Lung (tissue), 12 donors: Measurements from ENCODE around the gene SEMA6D. TPM values are rescaled to one million over a fixed set of nuclear protein-coding genes. Genes with fewer than 3 reads are reported as not detected.

ENCODE experiments used
- ATAC-seq: fragments of 200-7000 bp; cut with Tn5 transposase; one replicate; pipeline ENCODE4 v1.9.1; 2020; ENCODE audit warnings: moderate number of reproducible peaks; ENCODE audit not compliant: insufficient read depth, low FRiP score
- DNase-seq, 3 donors: peaks; one replicate each; pipeline ENCODE4 v3.0.0-alpha.2; 2013 to 2017
- H3K27ac ChIP-seq, 2 donors: one replicate each; pipeline ENCODE4 v1.5.1; 2013; ENCODE audit warnings: mild to moderate bottlenecking in 2 of 2, moderate library complexity in 2 of 2, control low read depth in 1 of 2, inconsistent platforms in 1 of 2, low read depth in 1 of 2, low read length in 1 of 2
- H3K27me3 ChIP-seq, 3 donors: one replicate each; pipeline ENCODE4 v1.5.1; 2013; ENCODE audit warnings: low read length in 2 of 3; ENCODE audit not compliant: control insufficient read depth in 3 of 3, insufficient read depth in 3 of 3
- H3K36me3 ChIP-seq, 4 donors: one replicate each; pipeline ENCODE4 v1.5.1; 2013; ENCODE audit warnings: low read length in 4 of 4, mild to moderate bottlenecking in 1 of 4, moderate library complexity in 1 of 4; ENCODE audit not compliant: control insufficient read depth in 4 of 4, insufficient read depth in 4 of 4
- H3K4me1 ChIP-seq, 5 donors: one replicate each; pipeline ENCODE4 v1.5.1; 2013; ENCODE audit warnings: low read length in 5 of 5, mild to moderate bottlenecking in 2 of 5, moderate library complexity in 1 of 5; ENCODE audit not compliant: control insufficient read depth in 5 of 5, insufficient read depth in 5 of 5
- H3K4me3 ChIP-seq: one replicate; pipeline ENCODE4 v1.5.1; 2013; ENCODE audit warnings: mild to moderate bottlenecking, control low read depth, moderate library complexity
- H3K9ac ChIP-seq, 2 donors: one replicate each; pipeline ENCODE4 v1.5.1; 2013; ENCODE audit warnings: low read length in 2 of 2, control low read depth in 1 of 2; ENCODE audit not compliant: insufficient read depth in 1 of 2
- H3K9me3 ChIP-seq, 4 donors: one replicate each; pipeline ENCODE4 v1.5.1; 2013; ENCODE audit warnings: low read length in 3 of 4, mild to moderate bottlenecking in 1 of 4, moderate library complexity in 1 of 4; ENCODE audit not compliant: control insufficient read depth in 4 of 4, insufficient read depth in 3 of 4
- WGBS, 2 donors: extraction: QIAGEN DNeasy Blood & Tissue Kit; methylation state at CpG; one replicate each; pipeline ENCODE4 v1.1.7; 2013; 5-methylcytosine and 5-hydroxymethylcytosine counted together
- polyA plus RNA-seq, 2 donors: library from polyadenylated mRNA; stranded (reverse); fragments of 200-250 nt; gene quantifications; one replicate each; pipeline ENCODE4 v1.2.1, GENCODE V29; 2013
- total RNA-seq, 2 donors: library from RNA; depleted of rRNA in 1 of 2; stranded (reverse); fragments of >200 nt in 1 of 2; gene quantifications; one replicate each; pipeline ENCODE4 v1.2.1, GENCODE V29; 2014 to 2021
- TF ChIP-seq, protein P1 (sequence below): IDR thresholded peaks from 2 replicates; pipeline ENCODE4 v1.5.1; 2012; ENCODE audit warnings: mild to moderate bottlenecking; ENCODE audit errors: control extremely low read depth, extremely low read depth
- donor health status: control.
- donor health status: control.
- donor health status: Bipolar disorder and iron deficiency.
- donor health status: healthy.
- donor health status: DM: yes; HTN: yes; CAD: no.

The SEMA6D gene
- total and polyA plus RNA-seq, 4 donors: 2.1 to 64.5 (median 4.0) TPM

DNA sequence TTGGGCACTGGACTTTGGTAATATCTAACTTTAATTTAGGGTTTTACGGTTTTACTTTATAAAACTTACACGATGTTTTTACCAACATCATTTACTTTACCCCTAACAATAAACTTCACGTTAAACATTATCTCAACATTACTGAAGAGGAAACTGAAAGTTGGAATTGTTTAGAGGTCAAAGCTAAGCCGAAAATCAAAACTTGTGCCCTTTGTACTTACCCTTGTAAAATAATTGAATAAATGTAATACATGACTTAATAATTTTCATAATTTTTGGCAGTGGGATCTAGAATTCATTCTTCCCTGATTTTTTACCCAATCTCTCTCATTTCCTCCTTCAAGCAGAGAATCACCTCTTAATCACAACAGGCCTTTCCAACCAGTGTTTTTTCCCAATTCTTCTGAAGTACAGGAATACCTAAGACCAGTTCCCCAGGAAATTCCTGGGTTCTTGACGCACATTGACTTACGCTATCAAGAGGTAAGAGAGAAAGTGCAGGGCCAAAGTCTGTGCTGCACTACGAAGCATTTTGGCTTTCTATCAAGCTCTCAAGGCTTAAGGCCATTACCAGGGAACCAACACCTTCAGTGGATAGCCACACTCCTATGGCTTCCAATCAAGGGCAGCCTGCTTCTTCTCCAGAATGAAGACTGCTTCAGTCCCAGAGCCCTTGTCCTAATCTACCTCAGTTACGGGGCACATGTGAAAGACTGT lies 11.9 kb upstream of the SEMA6D start:
- H3K9ac ChIP-seq: no peak overlapping the region
- H3K4me3 ChIP-seq: no peak overlapping the region
- TF ChIP-seq, protein P1, sequence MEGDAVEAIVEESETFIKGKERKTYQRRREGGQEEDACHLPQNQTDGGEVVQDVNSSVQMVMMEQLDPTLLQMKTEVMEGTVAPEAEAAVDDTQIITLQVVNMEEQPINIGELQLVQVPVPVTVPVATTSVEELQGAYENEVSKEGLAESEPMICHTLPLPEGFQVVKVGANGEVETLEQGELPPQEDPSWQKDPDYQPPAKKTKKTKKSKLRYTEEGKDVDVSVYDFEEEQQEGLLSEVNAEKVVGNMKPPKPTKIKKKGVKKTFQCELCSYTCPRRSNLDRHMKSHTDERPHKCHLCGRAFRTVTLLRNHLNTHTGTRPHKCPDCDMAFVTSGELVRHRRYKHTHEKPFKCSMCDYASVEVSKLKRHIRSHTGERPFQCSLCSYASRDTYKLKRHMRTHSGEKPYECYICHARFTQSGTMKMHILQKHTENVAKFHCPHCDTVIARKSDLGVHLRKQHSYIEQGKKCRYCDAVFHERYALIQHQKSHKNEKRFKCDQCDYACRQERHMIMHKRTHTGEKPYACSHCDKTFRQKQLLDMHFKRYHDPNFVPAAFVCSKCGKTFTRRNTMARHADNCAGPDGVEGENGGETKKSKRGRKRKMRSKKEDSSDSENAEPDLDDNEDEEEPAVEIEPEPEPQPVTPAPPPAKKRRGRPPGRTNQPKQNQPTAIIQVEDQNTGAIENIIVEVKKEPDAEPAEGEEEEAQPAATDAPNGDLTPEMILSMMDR: no peak
- DNase-seq (peak in 1 of 3 donors; percentile 47), ATAC-seq (no peak)
- no peaks in the 10 kb centered on the region for H3K27me3 ChIP-seq
- H3K27ac ChIP-seq: no peak overlapping the region
- no peaks in the 10 kb centered on the region for H3K9me3 ChIP-seq
- WGBS, 2 donors: 80 to 87% methylated on average over 8 of the region's 8 CpGs
- H3K4me1 ChIP-seq: no peaks in the 10 kb centered on the region
- no peaks in the 10 kb centered on the region for H3K36me3 ChIP-seq

DNA sequence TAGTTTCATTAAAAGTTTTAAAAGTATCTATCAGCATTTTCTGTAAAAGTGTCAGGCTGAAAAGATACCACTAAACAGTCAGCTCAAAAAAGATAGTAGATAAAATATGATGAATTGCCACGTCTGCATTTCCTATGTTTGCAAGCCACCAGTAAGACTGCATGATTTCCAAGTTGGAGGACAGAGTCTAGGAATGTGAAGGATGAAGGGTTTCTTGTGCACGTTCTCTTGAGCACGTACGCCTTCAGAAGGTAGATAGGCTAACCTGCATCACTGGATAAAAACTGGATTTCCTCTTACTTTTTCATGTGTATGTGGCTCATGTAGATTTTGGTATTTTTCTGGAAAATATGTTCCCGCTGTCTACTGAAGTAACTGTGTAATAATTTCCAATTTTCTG lies 9.9 kb upstream of the SEMA6D start:
- ATAC-seq (no peak), DNase-seq (no peak)
- Histone ChIP-seq H3K4me3 (no peak overlapping the region), H3K36me3 (no peaks in the 10 kb centered on the region), H3K4me1 (peaks cover 0 to 4% (median 0%) of the 10 kb centered on the region in 5 donors), H3K9me3 (no peaks in the 10 kb centered on the region), H3K9ac (no peak overlapping the region), H3K27ac (no peak overlapping the region), H3K27me3 (no peaks in the 10 kb centered on the region)
- WGBS, 2 donors: 77 to 93% methylated on average over 5 of the region's 5 CpGs
- TF ChIP-seq, protein P1: no peak

DNA sequence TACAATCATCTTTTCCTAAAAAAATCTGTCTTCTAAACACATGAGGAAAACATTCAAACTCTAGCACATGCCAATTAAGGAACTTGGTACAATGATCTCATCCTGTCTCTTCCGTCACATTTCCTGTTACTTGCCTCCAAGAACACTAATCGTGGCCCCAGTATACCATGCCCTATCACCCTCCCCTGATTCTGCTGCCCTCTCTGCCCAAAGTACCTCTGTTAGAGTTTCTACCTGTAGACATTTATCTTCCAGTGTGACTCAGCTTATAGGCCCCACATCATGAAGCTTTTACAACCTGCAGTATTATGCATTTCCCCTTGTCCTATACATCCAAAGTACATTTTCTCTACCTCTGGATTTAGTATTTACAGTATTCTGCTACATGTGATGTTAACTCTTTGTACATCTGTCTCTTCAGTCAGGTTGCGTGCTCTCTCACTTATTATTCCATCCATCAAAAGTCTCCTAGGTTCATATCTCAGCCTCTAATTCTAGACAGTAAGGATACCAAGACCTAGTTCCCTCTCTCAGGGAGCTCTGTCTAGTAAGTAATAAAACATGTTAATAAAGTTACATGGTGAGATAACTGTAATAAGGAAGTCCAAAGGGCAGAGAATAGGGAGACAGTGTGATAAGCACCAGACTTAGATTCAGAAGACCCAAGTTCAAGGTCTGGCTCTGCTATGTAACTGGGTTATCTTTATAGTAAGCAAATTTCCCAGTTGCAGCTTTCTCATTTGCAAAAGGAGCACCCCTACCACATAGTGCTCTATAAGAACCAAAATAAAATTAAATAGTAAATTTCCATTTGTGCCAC lies 8.9 kb upstream of the SEMA6D start:
- TF ChIP-seq, protein P1: no peak
- Histone ChIP-seq H3K9ac (no peak overlapping the region), H3K27ac (no peak overlapping the region), H3K36me3 (no peaks in the 10 kb centered on the region), H3K4me1 (peaks cover 0 to 8% (median 0%) of the 10 kb centered on the region in 5 donors), H3K4me3 (no peak overlapping the region), H3K9me3 (no peaks in the 10 kb centered on the region), H3K27me3 (no peaks in the 10 kb centered on the region)
- 38 to 61% methylated on average over 3 of the region's 3 CpGs for WGBS, 2 donors
- no peak for DNase-seq
- ATAC-seq: no peak
